ENCODE measurements around the gene GCAT. TPM values are rescaled to one million over a fixed set of nuclear protein-coding genes. Genes with fewer than 3 reads are reported as not detected.

Gene GCAT
- total and polyA plus RNA-seq, 2 of the 13 experiments (the other 11 are each of a cell fraction or from before 2014, with no cell fraction given), result 28.0 to 50.3 TPM

DNA sequence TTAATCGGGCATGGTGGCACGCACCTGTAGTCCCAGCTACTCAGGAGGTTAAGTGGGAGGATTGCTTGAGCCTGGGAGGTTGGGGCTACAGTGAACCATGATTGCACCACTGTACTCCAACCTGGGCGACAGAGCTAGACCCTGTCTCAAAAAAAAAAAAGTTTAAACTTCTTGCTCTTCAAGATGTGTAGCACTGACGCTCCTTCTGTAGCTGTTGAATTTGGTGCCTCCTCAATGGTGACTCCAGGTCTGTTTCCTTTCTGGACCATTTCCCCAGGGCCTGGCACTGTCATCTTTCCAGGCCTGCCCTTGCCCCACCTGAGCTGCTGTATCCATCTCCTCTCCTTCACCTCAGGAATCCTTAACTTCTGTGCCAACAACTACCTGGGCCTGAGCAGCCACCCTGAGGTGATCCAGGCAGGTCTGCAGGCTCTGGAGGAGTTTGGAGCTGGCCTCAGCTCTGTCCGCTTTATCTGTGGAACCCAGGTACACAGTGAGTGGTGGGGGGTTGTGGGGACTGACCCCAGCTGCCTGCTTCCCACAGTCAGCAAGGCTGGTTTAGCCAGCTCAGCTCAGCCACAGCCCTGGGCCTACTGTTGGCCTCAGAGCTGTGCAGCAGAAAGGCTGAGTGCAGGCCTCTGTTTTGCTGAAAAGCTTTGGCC lies 2.1 kb downstream of the GCAT start (continued):
- TF ChIP-seq ZC3H4 (CRISPR knock-in tag; IDR thresholded peaks at IDR 0.05; ENCODE audit: borderline replicate concordance) (peak; percentile 66; the same call in 1 of the 2 replicates), TBX2 (CRISPR knock-in tag; IDR thresholded peaks at IDR 0.05; ENCODE audit: borderline replicate concordance) (no peak), PCBP2 (optimal IDR thresholded peaks at IDR 0.05; ENCODE audit: low read depth, low read length, poor library complexity, severe bottlenecking) (no peak), ZNF326 (CRISPR knock-in tag; IDR thresholded peaks at IDR 0.05; ENCODE audit: borderline replicate concordance) (peak; percentile 70; the same call in 1 of the 2 replicates), POLR2A (IDR thresholded peaks at IDR 0.05; ENCODE audit: insufficient read depth in 1 of 2, low read depth in 2 of 2, low read length in 2 of 2) (peak; percentile 9 to 54; a peak in 2 of 4 replicates), AGO2 (optimal IDR thresholded peaks at IDR 0.05; ENCODE audit: low read depth, low read length) (peak; percentile 86), ZNF563 (CRISPR knock-in tag; IDR thresholded peaks at IDR 0.05) (no peak), POLR2G (IDR thresholded peaks at IDR 0.05; ENCODE audit: low read depth, low read length) (peak; percentile 36)

DNA sequence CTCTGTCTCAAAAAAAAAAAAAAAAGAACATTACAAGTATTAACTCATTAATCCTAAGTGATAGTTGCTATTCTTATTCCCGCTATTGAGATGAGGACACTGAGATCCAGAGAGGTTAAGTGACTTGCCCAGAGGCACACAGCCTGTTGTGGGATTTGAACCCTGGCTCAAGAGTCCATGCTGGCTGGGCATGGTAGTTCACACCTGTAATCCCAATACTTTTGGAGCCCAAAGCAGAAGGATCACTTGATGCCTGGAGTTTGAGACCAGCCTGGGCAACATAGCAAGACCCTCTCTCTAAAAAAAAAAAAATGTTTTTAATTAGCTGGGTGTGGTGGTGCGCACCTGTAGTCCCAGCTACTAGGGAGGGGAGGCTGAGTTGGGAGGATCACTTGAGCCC lies 4.1 kb downstream of the GCAT start:
- intact Hi-C loops (cut with micrococcal nuclease; ENCODE audit: unreplicated experiment) (no loop called here), in situ Hi-C loops (cut with HindIII; ENCODE audit: extremely low pct_ligation_motif_present, low pct_unique_long_range_greater_than_20kb) (loop anchor here (10.0 kb wide), 1 partner anchor 123 kb away; no protein-coding TSS in a partner anchor)
- peaks cover 23% of the 10 kb centered on the region for H3K4me1 ChIP-seq (ENCODE audit: insufficient read depth, low read length)
- ChIA-PET POLR2A (no interaction called here), CTCF (ENCODE audit: low intra/inter-chr PET ratio, low total read pairs) (no interaction called here)
- H3K79me2 ChIP-seq (ENCODE audit: insufficient read depth, low read length), result peaks cover 7% of the 10 kb centered on the region
- WGBS (ENCODE audit: low lambda C conversion rate), result 96% methylated on average over 2 of the region's 2 CpGs
- no TSS peak for BruUV-seq (replicated peaks)
- H3K4me3 ChIP-seq (replicated peaks in 1 of 3; ENCODE audit: insufficient read depth in 1 of 3, low read depth in 2 of 3, low read length in 3 of 3), result no peak overlapping the region
- DNase-seq (ENCODE audit: low spot score) (no peak), ATAC-seq (no peak), FAIRE-seq (no peak)
- peaks cover 26% of the 10 kb centered on the region; the same call in 1 of the 2 replicates for H4K20me1 ChIP-seq (ENCODE audit: insufficient read depth, low read length)
- H3K9me3 ChIP-seq (ENCODE audit: low read length), result no peaks in the 10 kb centered on the region
- H3K36me3 ChIP-seq (replicated peaks in 1 of 2; ENCODE audit: control insufficient read depth in 1 of 2, insufficient read depth in 2 of 2, low read length in 2 of 2), result peaks cover 8 to 18% of the 10 kb centered on the region in 2 experiments; a peak in 4 of 5 replicates
- H3K9ac ChIP-seq (ENCODE audit: insufficient read depth, low read depth, low read length), result no peak overlapping the region
- no peak overlapping the region for H2AFZ ChIP-seq (ENCODE audit: low read length)
- no peak overlapping the region for H3K4me2 ChIP-seq (ENCODE audit: low read depth, low read length)
- no peaks in the 10 kb centered on the region for H3K27me3 ChIP-seq (ENCODE audit: control insufficient read depth in 1 of 2, insufficient read depth in 2 of 2, low read length in 2 of 2)
- no peak overlapping the region for H3K27ac ChIP-seq (ENCODE audit: extremely low read length, insufficient read depth, low read length)
- peak; percentile 29; the same call in 1 of the 2 replicates for TF ChIP-seq ZMYM3 (CRISPR knock-in tag; IDR thresholded peaks at IDR 0.05)
- TF ChIP-seq POLR2G (IDR thresholded peaks at IDR 0.05; ENCODE audit: low read depth, low read length), result peak; percentile 55; the same call in 1 of the 2 replicates
- no peak for TF ChIP-seq SIN3B (IDR thresholded peaks at IDR 0.05; ENCODE audit: low read length)
- peak; percentile 56 for TF ChIP-seq ZNF460 (CRISPR knock-in tag; IDR thresholded peaks at IDR 0.05; ENCODE audit: borderline replicate concordance)
- TF ChIP-seq SRF (IDR thresholded peaks at IDR 0.05; ENCODE audit: low read depth, low read length), result no peak
- peak; percentile 48; the same call in 1 of the 2 replicates for TF ChIP-seq RBFOX2 (IDR thresholded peaks at IDR 0.05; ENCODE audit: low read depth, low read length)
- TF ChIP-seq ZNF768 (CRISPR knock-in tag; IDR thresholded peaks at IDR 0.05), result peak; percentile 83
- TF ChIP-seq ZNF367 (CRISPR knock-in tag; IDR thresholded peaks at IDR 0.05; ENCODE audit: borderline replicate concordance), result no peak
- no peak for TF ChIP-seq ZNF138 (CRISPR knock-in tag; IDR thresholded peaks at IDR 0.05; ENCODE audit: low read depth)
- TF ChIP-seq ZNF121 (CRISPR knock-in tag; IDR thresholded peaks at IDR 0.05), result peak; percentile 33; the same call in 1 of the 2 replicates
- TF ChIP-seq RBM22 (optimal IDR thresholded peaks at IDR 0.05; ENCODE audit: low read length), result peak; percentile 43
- no peak for TF ChIP-seq MAX (IDR thresholded peaks at IDR 0.05)
- no peak for TF ChIP-seq TCF7 (IDR thresholded peaks at IDR 0.05; ENCODE audit: low read depth)
- peak in 1 of 2 experiments; percentile 49; a peak in 1 of 4 replicates for TF ChIP-seq POLR2A (IDR thresholded peaks at IDR 0.05; ENCODE audit: insufficient read depth in 1 of 2, low read depth in 2 of 2, low read length in 2 of 2)
- TF ChIP-seq, protein P1, sequence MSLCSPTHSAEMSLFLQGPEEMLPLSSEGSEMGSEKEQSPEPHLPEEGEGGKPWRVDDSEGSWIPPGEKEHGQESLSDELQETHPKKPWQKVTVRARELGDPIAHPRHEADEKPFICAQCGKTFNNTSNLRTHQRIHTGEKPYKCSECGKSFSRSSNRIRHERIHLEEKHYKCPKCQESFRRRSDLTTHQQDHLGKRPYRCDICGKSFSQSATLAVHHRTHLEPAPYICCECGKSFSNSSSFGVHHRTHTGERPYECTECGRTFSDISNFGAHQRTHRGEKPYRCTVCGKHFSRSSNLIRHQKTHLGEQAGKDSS (CRISPR knock-in tag; IDR thresholded peaks at IDR 0.05; ENCODE audit: borderline replicate concordance, low read depth), result no peak
- peak; percentile 20 for TF ChIP-seq AGO2 (optimal IDR thresholded peaks at IDR 0.05; ENCODE audit: low read depth, low read length)
